Liver (tissue), 9 donors: ENCODE measurements around the gene KLF3. TPM values are rescaled to one million over a fixed set of nuclear protein-coding genes. Genes with fewer than 3 reads are reported as not detected.

Experiments
- DNase-seq: peaks from one replicate; pipeline ENCODE4 v3.0.0-alpha.2; 2017; ENCODE audit warnings: low spot score
- H3K27ac ChIP-seq, 2 donors: one replicate each; pipeline ENCODE4 v1.7.0; 2013; ENCODE audit warnings: inconsistent platforms in 2 of 2, low read length in 2 of 2, control low read depth in 1 of 2, low read depth in 1 of 2, mild to moderate bottlenecking in 1 of 2
- H3K27me3 ChIP-seq, 4 donors: one replicate each; pipeline versions ENCODE4 v1.6.1 to v1.7.0; 2013; ENCODE audit warnings: low read length in 3 of 4, inconsistent platforms in 1 of 4, mild to moderate bottlenecking in 1 of 4, moderate library complexity in 1 of 4; ENCODE audit not compliant: control insufficient read depth in 4 of 4, insufficient read depth in 4 of 4
- H3K36me3 ChIP-seq, 4 donors: one replicate each; pipeline versions ENCODE4 v1.6.1 to v1.7.0; 2013; ENCODE audit warnings: low read length in 3 of 4, mild to moderate bottlenecking in 3 of 4, low read depth in 1 of 4, moderate library complexity in 1 of 4; ENCODE audit not compliant: control insufficient read depth in 4 of 4, insufficient read depth in 3 of 4
- H3K4me1 ChIP-seq, 4 donors: one replicate each; pipeline versions ENCODE4 v1.6.1 to v1.7.0; 2013; ENCODE audit warnings: low read length in 3 of 4, mild to moderate bottlenecking in 3 of 4, moderate library complexity in 1 of 4; ENCODE audit not compliant: control insufficient read depth in 4 of 4, insufficient read depth in 4 of 4
- H3K4me3 ChIP-seq, 3 donors: one replicate each; pipeline versions ENCODE4 v1.6.1 to v1.7.0; 2013; ENCODE audit warnings: low read length in 3 of 3, control low read depth in 1 of 3, low read depth in 1 of 3, mild to moderate bottlenecking in 1 of 3
- H3K9ac ChIP-seq, 2 donors: one replicate each; pipeline ENCODE4 v1.7.0; 2013; ENCODE audit warnings: low read length in 2 of 2, mild to moderate bottlenecking in 2 of 2, moderate library complexity in 2 of 2, control low read depth in 1 of 2, low read depth in 1 of 2
- H3K9me3 ChIP-seq, 4 donors: one replicate each; pipeline versions ENCODE4 v1.6.1 to v1.7.0; 2013; ENCODE audit warnings: low read length in 3 of 4; ENCODE audit not compliant: control insufficient read depth in 4 of 4
- CTCF ChIP-seq: fragments of 150-350 bp; IDR thresholded peaks from 2 replicates; pipeline ENCODE4 v1.5.1; 2017; ENCODE audit warnings: improper control_type of control experiment, low read depth, low read length; ENCODE audit not compliant: missing input control
- EGR1 ChIP-seq, 2 donors: IDR thresholded peaks; 2 replicates each; pipeline ENCODE4 v1.6.1; 2016 to 2018; ENCODE audit warnings: antibody characterized with exemption in 2 of 2, low read depth in 2 of 2
- FOXA1 ChIP-seq: IDR thresholded peaks from 2 replicates; pipeline ENCODE4 v1.6.1; 2016; ENCODE audit warnings: antibody characterized with exemption
- FOXA2 ChIP-seq: IDR thresholded peaks from 2 replicates; pipeline ENCODE4 v1.6.1; 2016; ENCODE audit warnings: antibody characterized with exemption
- GABPA ChIP-seq, 2 donors: IDR thresholded peaks in 1 of 2; conservative IDR thresholded peaks in 1 of 2; 2 replicates each; pipeline ENCODE4 v1.6.1; 2016; ENCODE audit warnings: antibody characterized with exemption in 2 of 2, mild to moderate bottlenecking in 1 of 2, moderate library complexity in 1 of 2
- HNF4A ChIP-seq, 2 donors: conservative IDR thresholded peaks; 2 replicates each; pipeline ENCODE4 v1.6.1; 2016; ENCODE audit warnings: antibody characterized with exemption in 2 of 2, mild to moderate bottlenecking in 2 of 2
- HNF4G ChIP-seq: IDR thresholded peaks from 2 replicates; pipeline ENCODE4 v1.6.1; 2016; ENCODE audit warnings: antibody characterized with exemption
- JUND ChIP-seq, 2 donors: IDR thresholded peaks; 2 replicates each; pipeline ENCODE4 v1.6.1; 2016; ENCODE audit warnings: antibody characterized with exemption in 2 of 2
- NR2F2 ChIP-seq: IDR thresholded peaks from 2 replicates; pipeline ENCODE4 v1.6.1; 2016; ENCODE audit warnings: antibody characterized with exemption
- RAD21 ChIP-seq, 2 donors: IDR thresholded peaks; 2 replicates each; pipeline ENCODE4 v1.6.1; 2016; ENCODE audit warnings: antibody characterized with exemption in 2 of 2, mild to moderate bottlenecking in 2 of 2
- REST ChIP-seq: IDR thresholded peaks from 2 replicates; pipeline ENCODE4 v1.6.1; 2016; ENCODE audit warnings: antibody characterized with exemption, mild to moderate bottlenecking
- RXRA ChIP-seq, 2 donors: IDR thresholded peaks; 2 replicates each; pipeline ENCODE4 v1.6.1; 2017 to 2018; ENCODE audit warnings: antibody characterized with exemption in 2 of 2, mild to moderate bottlenecking in 1 of 2
- SP1 ChIP-seq: IDR thresholded peaks from 2 replicates; pipeline ENCODE4 v1.6.1; 2018; ENCODE audit warnings: antibody characterized with exemption, mild to moderate bottlenecking
- TAF1 ChIP-seq: conservative IDR thresholded peaks from 2 replicates; pipeline ENCODE4 v1.6.1; 2016; ENCODE audit warnings: antibody characterized with exemption, mild to moderate bottlenecking
- YY1 ChIP-seq: IDR thresholded peaks from 2 replicates; pipeline ENCODE4 v1.6.1; 2016; ENCODE audit warnings: antibody characterized with exemption, mild to moderate bottlenecking
- WGBS: extraction: QIAGEN DNeasy Blood & Tissue Kit; methylation state at CpG from one replicate; pipeline ENCODE4 v1.1.7; 2013; 5-methylcytosine and 5-hydroxymethylcytosine counted together
- polyA plus RNA-seq, 2 donors: library from polyadenylated mRNA; stranded (reverse) in 1 of 2; unstranded in 1 of 2; fragments of 200-250 nt in 1 of 2; fragments of >200 nt in 1 of 2; fragmentation: Nextera tagmentation in 1 of 2; extraction: Ambion mirVana in 1 of 2; gene quantifications; one replicate each; pipeline versions ENCODE4 v1.2.1 to v1.2.3, GENCODE V29; 2013 to 2015
- total RNA-seq, 2 donors: library from RNA; depleted of rRNA; stranded (reverse); fragments of >200 nt; gene quantifications; one replicate each; pipeline ENCODE4 v1.2.3, GENCODE V29; 2014
- TF ChIP-seq, protein P1 (sequence below): IDR thresholded peaks from 2 replicates; pipeline ENCODE4 v1.6.1; 2016; ENCODE audit warnings: antibody characterized with exemption
- TF ChIP-seq, protein P2 (sequence below): IDR thresholded peaks from 2 replicates; pipeline ENCODE4 v1.6.1; 2016; ENCODE audit warnings: antibody characterized with exemption
- TF ChIP-seq, protein P3 (sequence below): IDR thresholded peaks from 2 replicates; pipeline ENCODE4 v1.6.1; 2016; ENCODE audit warnings: antibody characterized with exemption
- donor health status: healthy.
- donor health status: healthy.
- donor health status: healthy.
- donor health status: healthy.
- donor health status: healthy.

Gene KLF3
- total and polyA plus RNA-seq, 4 donors: 11.1 to 77.5 (median 21.0) TPM

GRCh38 chr4:38699112-38699511 lies 35.1 kb downstream of the KLF3 start:
- no peak for DNase-seq
- Histone ChIP-seq H3K9me3 (no peaks in the 10 kb centered on the region), H3K9ac (no peak overlapping the region), H3K4me1 (no peaks in the 10 kb centered on the region), H3K27me3 (no peaks in the 10 kb centered on the region), H3K4me3 (no peak overlapping the region), H3K36me3 (peaks cover 7 to 40% (median 37%) of the 10 kb centered on the region in 4 donors), H3K27ac (no peak overlapping the region)
- WGBS: 87% methylated on average over 2 of the region's 2 CpGs
- TF ChIP-seq RXRA (IDR thresholded peaks at IDR 0.05): no peak
- TF ChIP-seq FOXA2: no peak
- TF ChIP-seq HNF4G: no peak
- no peak for TF ChIP-seq HNF4A (conservative IDR thresholded peaks at IDR 0.05)
- TF ChIP-seq, protein P1, sequence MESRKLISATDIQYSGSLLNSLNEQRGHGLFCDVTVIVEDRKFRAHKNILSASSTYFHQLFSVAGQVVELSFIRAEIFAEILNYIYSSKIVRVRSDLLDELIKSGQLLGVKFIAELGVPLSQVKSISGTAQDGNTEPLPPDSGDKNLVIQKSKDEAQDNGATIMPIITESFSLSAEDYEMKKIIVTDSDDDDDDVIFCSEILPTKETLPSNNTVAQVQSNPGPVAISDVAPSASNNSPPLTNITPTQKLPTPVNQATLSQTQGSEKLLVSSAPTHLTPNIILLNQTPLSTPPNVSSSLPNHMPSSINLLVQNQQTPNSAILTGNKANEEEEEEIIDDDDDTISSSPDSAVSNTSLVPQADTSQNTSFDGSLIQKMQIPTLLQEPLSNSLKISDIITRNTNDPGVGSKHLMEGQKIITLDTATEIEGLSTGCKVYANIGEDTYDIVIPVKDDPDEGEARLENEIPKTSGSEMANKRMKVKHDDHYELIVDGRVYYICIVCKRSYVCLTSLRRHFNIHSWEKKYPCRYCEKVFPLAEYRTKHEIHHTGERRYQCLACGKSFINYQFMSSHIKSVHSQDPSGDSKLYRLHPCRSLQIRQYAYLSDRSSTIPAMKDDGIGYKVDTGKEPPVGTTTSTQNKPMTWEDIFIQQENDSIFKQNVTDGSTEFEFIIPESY: no peak
- no peak for TF ChIP-seq JUND (IDR thresholded peaks at IDR 0.05)
- no peak for TF ChIP-seq GABPA (IDR thresholded peaks at IDR 0.05 in 1 of 2, conservative IDR thresholded peaks at IDR 0.05 in 1 of 2)
- TF ChIP-seq, protein P2, sequence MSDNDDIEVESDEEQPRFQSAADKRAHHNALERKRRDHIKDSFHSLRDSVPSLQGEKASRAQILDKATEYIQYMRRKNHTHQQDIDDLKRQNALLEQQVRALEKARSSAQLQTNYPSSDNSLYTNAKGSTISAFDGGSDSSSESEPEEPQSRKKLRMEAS: no peak
- TF ChIP-seq SP1: no peak
- no peak for TF ChIP-seq TAF1
- TF ChIP-seq NR2F2: no peak
- TF ChIP-seq REST: no peak
- TF ChIP-seq, protein P3, sequence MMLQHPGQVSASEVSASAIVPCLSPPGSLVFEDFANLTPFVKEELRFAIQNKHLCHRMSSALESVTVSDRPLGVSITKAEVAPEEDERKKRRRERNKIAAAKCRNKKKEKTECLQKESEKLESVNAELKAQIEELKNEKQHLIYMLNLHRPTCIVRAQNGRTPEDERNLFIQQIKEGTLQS: no peak
- TF ChIP-seq RAD21 (IDR thresholded peaks at IDR 0.05): no peak
- TF ChIP-seq FOXA1: no peak
- no peak for TF ChIP-seq EGR1 (IDR thresholded peaks at IDR 0.05; ENCODE audit: low read depth in 2 of 2)
- no peak for TF ChIP-seq CTCF
- TF ChIP-seq YY1: no peak
